ENCODE measurements around the gene RNF26. TPM values are rescaled to one million over a fixed set of nuclear protein-coding genes. Genes with fewer than 3 reads are reported as not detected.

Gene RNF26
- total and polyA plus RNA-seq, 10 of the 15 experiments (the other 5 are each of a cell fraction or from before 2014, with no cell fraction given) = 2.8 to 54.5 (median 17.7) TPM

- no TSS peak for BruUV-seq (replicated peaks)
- no peak for FAIRE-seq
- peak overlapping the region; percentile 33; the same call in 1 of the 2 replicates for H2AFZ ChIP-seq (ENCODE audit: control insufficient read depth, low read depth, low read length)
- in situ Hi-C loops (cut with MboI) (no loop called here), intact Hi-C loops (cut with micrococcal nuclease; ENCODE audit: unreplicated experiment) (no loop called here)
- ATAC-seq = peak; percentile 60
- H3K36me3 ChIP-seq (ENCODE audit: control insufficient read depth in 2 of 2, insufficient read depth in 2 of 2, low read length in 1 of 2) = no peaks in the 10 kb centered on the region
- ChIA-PET CTCF (interaction anchor here (0.5 to 17.9 kb wide), 7 partner anchors 10 to 227 kb away, joined by 3 to 183 read pairs (median 6); partner anchors contain the start of gene USP2), SMC1A (ENCODE audit: uncharacterized antibody, unreplicated experiment) (interaction anchor here (1.2 to 5.5 kb wide), 4 partner anchors 15 to 105 kb away, joined by 3 to 31 read pairs (median 4); no protein-coding TSS in a partner anchor), POLR2A (interaction anchor here (1.0 to 1.6 kb wide), 2 partner anchors 9 to 15 kb away, joined by 3 to 6 read pairs; no protein-coding TSS in a partner anchor), RAD21 (ENCODE audit: unreplicated experiment) (interaction anchor here (1.3 to 1.7 kb wide), 4 partner anchors 9 to 33 kb away, joined by 4 to 8 read pairs (median 6); no protein-coding TSS in a partner anchor)
- 14% methylated on average over 8 of the region's 8 CpGs for WGBS (ENCODE audit: insufficient coverage, insufficient replicate concordance, low lambda C conversion rate, missing lambda C conversion rate)
- H3K9me3 ChIP-seq (replicated peaks; ENCODE audit: control insufficient read depth, insufficient read depth, low read length) = no peaks in the 10 kb centered on the region
- 0 out of 4 replicates have a peak, but pooled peaks cover 0 to 1% of the 10 kb centered on the region in 2 experiments for H3K27me3 ChIP-seq (replicated peaks in 1 of 2; ENCODE audit: control insufficient read depth in 2 of 2, insufficient read depth in 2 of 2, low read length in 1 of 2)
- no peaks in the 10 kb centered on the region for H3K79me2 ChIP-seq (ENCODE audit: control insufficient read depth, insufficient read depth, low read length)
- H3K4me3 ChIP-seq = no peak overlapping the region
- H3K4me1 ChIP-seq (ENCODE audit: control insufficient read depth, insufficient read depth, low read length) = no peaks in the 10 kb centered on the region
- DNase-seq (ENCODE audit: low read depth, low spot score) = no peak
- no peak overlapping the region for H3K27ac ChIP-seq (ENCODE audit: control insufficient read depth, insufficient read depth)
- no peak for TF ChIP-seq LARP7 (IDR thresholded peaks at IDR 0.05)
- TF ChIP-seq STAT3 (IDR thresholded peaks at IDR 0.05; ENCODE audit: low read depth, low read length) = no peak
- no peak for TF ChIP-seq EED (IDR thresholded peaks at IDR 0.05; ENCODE audit: low read depth)
- TF ChIP-seq BHLHE40 (IDR thresholded peaks at IDR 0.05; ENCODE audit: borderline replicate concordance in 1 of 2, low read depth in 2 of 2, low read length in 1 of 2) = peak in 1 of 2 experiments; percentile 41; a peak in 1 of 4 replicates
- TF ChIP-seq TCF12 (IDR thresholded peaks at IDR 0.05; ENCODE audit: low read depth, low read length) = no peak
- TF ChIP-seq NR2F1 (conservative IDR thresholded peaks at IDR 0.05) = peak; percentile 36; the same call in 1 of the 2 replicates
- TF ChIP-seq EGR1 (IDR thresholded peaks at IDR 0.05; ENCODE audit: borderline replicate concordance in 1 of 2, low read depth in 2 of 2, low read length in 2 of 2) = no peak
- H3K4me2 ChIP-seq (ENCODE audit: control insufficient read depth, insufficient read depth) = no peak overlapping the region
- no peaks in the 10 kb centered on the region for H4K20me1 ChIP-seq (ENCODE audit: control insufficient read depth, insufficient read depth)
- H3K9ac ChIP-seq (ENCODE audit: control insufficient read depth, insufficient read depth, low read length) = no peak overlapping the region
These were observed 36.2 kb downstream of the RNF26 start for GRCh38 chr11:119370486-119371046.
